LNCaP clone FGC (cell line): ENCODE measurements around the gene CDH19.

ENCODE experiments used
- DNase-seq: peaks from one replicate; pipeline ENCODE4 v3.0.0-alpha.2; 2011; ENCODE audit warnings: low read depth
- H3K4me3 ChIP-seq: 2 replicates; pipeline ENCODE4 v1.5.1; 2011; ENCODE audit warnings: mild to moderate bottlenecking, low read depth, low read length, control low read depth
- TF ChIP-seq, protein P1 (sequence below): IDR thresholded peaks from 2 replicates; pipeline ENCODE4 v1.5.1; 2012; ENCODE audit warnings: mild to moderate bottlenecking; ENCODE audit not compliant: control insufficient read depth, insufficient read depth; ENCODE audit errors: extremely low read depth

The CDH19 gene

DNA sequence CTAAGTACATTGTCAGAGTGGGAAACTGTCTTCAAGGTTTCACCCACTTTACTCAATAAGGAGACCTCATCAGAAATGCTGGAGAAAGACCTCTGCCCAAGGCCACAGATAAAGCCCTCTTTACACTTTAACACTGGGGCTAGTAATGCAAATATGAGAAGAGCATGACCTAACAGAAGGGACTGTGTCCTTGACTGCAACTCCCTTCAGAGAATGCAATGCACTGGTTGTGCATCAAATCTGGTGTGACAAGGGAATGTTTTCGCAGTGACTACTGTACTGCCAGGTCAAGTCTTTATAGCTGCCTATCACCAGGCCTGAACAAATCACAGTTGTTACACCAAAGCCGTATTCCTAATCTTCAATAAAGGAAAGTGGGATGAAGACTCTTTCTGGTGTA, 28.6 kb downstream of the CDH19 start:
- no peak for DNase-seq
- TF ChIP-seq, protein P1, sequence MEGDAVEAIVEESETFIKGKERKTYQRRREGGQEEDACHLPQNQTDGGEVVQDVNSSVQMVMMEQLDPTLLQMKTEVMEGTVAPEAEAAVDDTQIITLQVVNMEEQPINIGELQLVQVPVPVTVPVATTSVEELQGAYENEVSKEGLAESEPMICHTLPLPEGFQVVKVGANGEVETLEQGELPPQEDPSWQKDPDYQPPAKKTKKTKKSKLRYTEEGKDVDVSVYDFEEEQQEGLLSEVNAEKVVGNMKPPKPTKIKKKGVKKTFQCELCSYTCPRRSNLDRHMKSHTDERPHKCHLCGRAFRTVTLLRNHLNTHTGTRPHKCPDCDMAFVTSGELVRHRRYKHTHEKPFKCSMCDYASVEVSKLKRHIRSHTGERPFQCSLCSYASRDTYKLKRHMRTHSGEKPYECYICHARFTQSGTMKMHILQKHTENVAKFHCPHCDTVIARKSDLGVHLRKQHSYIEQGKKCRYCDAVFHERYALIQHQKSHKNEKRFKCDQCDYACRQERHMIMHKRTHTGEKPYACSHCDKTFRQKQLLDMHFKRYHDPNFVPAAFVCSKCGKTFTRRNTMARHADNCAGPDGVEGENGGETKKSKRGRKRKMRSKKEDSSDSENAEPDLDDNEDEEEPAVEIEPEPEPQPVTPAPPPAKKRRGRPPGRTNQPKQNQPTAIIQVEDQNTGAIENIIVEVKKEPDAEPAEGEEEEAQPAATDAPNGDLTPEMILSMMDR, result no peak

DNA sequence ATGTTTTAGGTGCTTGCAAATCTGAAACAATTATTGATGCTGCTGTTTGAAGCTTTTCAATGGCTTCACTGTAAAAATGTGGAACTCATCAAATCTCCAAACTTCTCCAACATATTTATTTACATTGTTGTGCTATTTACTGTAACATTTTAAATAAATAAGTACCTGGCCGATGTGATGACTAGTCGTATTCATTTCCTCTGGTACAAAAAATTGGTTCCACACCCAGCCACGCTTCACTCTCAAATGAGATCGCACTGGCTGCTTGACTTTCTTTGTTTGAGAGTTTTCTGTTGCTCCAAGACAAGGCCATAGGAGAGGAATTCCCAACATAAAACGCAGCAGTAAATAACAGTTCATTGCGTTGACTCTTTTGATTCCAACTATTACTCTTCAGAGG, 32.0 kb downstream of the CDH19 start:
- TF ChIP-seq, protein P1, result no peak
- DNase-seq, result no peak
- no peak overlapping the region for H3K4me3 ChIP-seq

More for the DNA sequence above, 28.6 kb downstream of the CDH19 start:
- H3K4me3 ChIP-seq, result no peak overlapping the region

DNA sequence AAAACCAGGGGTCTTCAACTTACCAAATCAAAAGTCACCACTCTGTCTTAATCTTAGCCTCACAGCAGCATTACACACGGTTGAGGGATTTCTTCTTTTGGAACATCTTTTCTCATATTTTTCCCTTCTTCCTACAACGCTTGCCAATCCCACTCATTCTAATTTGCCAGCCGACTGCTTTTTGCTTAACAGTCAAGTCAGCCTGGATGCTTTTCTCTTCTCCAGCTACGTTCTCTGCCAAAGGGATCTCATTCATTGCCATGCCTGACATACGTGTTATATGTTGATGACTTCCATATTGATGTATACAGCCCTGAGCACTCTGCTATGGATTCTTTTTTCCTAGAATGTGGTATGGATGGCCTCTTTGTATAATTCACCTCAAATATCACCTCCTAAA, 37.3 kb downstream of the CDH19 start:
- TF ChIP-seq, protein P1, result no peak
- no peak for DNase-seq
- H3K4me3 ChIP-seq, result no peak overlapping the region

DNA sequence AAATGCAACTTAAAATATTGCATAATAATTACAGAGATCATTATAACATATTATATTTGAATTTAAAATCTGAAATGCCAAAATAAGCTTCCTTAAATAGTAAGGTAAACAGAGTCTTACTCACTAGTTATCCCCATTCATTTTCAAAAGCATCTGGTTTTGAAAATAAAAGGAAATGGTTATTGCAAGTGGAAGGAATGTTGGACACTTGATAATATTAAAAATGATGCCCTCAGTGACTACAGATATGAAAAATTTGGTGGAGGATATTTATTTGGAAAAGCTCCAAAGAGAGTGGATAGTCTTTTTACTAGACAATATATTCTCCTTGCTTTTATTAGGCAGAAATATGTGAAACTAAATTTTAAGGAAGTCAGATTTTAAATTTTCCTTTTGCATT, 39.7 kb downstream of the CDH19 start:
- TF ChIP-seq, protein P1, result no peak
- no peak for DNase-seq
- no peak overlapping the region for H3K4me3 ChIP-seq

DNA sequence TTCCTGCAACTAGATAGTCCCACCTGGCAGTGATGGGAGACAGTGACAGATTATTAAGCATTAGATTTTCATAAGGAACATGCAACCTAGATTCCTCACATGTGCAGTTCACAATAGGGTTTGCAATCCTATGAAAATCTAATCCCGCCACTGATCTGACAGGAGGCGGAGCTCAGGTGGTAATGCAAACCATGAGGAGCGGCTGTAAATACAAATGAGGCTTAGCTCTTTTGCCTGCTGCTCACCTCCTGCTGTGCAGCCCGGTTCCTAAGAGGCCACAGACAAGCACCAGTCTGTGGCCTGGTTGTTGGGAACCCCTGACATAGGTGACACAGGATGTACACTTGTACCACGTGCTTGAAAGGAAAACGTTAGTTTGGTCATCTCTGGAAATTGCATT, 41.6 kb downstream of the CDH19 start:
- no peak for DNase-seq
- H3K4me3 ChIP-seq, result no peak overlapping the region
- TF ChIP-seq, protein P1, result no peak

DNA sequence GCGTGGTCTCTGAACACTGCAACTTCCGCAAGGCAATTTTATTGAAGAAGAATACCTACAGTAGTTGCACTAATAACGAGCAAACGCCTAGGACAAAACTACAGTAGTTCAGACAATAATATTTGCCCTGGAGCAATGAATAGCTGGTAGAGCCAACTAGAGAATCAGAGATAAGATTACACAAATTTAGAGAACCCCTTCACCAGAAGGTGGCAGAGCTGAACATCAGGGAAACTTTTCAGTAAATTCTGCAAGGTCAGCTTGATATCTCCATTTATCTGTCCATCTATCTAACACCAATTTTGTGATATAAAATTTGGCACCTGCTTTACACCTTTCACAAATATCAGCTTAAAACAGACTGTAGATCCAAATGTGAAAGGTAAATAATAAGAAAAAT, 43.8 kb downstream of the CDH19 start:
- TF ChIP-seq, protein P1, result peak; percentile 57
- DNase-seq, result peak; percentile 32
- H3K4me3 ChIP-seq, result no peak overlapping the region

DNA sequence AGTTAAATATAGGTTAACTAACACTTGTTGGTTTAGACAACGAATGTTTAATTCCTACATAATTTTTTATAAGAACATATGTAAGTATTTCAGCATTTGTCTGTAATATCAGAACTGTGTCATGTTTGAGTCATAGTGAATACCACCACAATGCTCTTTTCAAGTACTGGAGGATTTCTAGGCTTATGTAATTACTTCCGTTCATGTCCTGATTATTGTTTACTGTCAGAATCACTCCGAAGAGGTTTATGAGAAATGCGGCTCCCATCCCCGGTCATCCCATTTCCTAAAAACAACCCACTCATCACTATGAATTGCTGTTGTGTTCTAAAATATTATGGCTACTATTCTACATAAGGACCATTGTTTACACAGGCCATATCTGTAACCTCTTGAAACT, 45.1 kb downstream of the CDH19 start:
- H3K4me3 ChIP-seq, result no peak overlapping the region
- TF ChIP-seq, protein P1, result no peak
- no peak for DNase-seq
